Sigmoid colon (tissue), 4 donors: ENCODE data around the gene MOGAT3.

Source experiments
- CTCF ChIP-seq, 4 experiments: fragments of 450-650 bp in 3 of 4; fragments of 200-600 bp in 1 of 4; IDR thresholded peaks; one replicate each; pipeline ENCODE4 v1.5.1; 2016 to 2019; ENCODE audit warnings: antibody characterized with exemption in 4 of 4, mild to moderate bottlenecking in 3 of 4, moderate library complexity in 2 of 4
- EP300 ChIP-seq, 4 donors: sonication (generic); formaldehyde crosslinking; IDR thresholded peaks; one replicate each; pipeline ENCODE4 v1.6.1; 2017; ENCODE audit warnings: antibody characterized with exemption in 4 of 4
- POLR2A ChIP-seq, 2 donors: fragments of 450-650 bp; IDR thresholded peaks; one replicate each; pipeline ENCODE4 v1.6.1; 2016; ENCODE audit warnings: antibody characterized with exemption in 2 of 2, mild to moderate bottlenecking in 2 of 2, moderate library complexity in 2 of 2
- POLR2AphosphoS5 ChIP-seq, 4 donors: sonication (generic); formaldehyde crosslinking; IDR thresholded peaks; one replicate each; pipeline ENCODE4 v1.6.1; 2017; ENCODE audit warnings: antibody characterized with exemption in 4 of 4

GRCh38 chr7:101231644-101232043 lies 30.8 kb upstream of the MOGAT3 start:
- TF ChIP-seq POLR2A (IDR thresholded peaks at IDR 0.05) (no peak), CTCF (IDR thresholded peaks at IDR 0.05) (no peak), EP300 (IDR thresholded peaks at IDR 0.05) (no peak), POLR2AphosphoS5 (IDR thresholded peaks at IDR 0.05) (no peak)
